HG03439 (cell line): ENCODE measurements around the gene TLR6.
"Not testable (repeated sequence)": the region's sequence is repeated elsewhere in the genome, so short reads cannot be mapped to it uniquely, and the experiment has no call there.

Source experiments
- ATAC-seq: cut with Tn5 transposase; IDR thresholded peaks from one replicate; pipeline ENCODE4 v1.9.1; 2021; ENCODE audit warnings: mild to moderate bottlenecking, moderate library complexity; ENCODE audit not compliant: unreplicated experiment

TLR6 gene

DNA sequence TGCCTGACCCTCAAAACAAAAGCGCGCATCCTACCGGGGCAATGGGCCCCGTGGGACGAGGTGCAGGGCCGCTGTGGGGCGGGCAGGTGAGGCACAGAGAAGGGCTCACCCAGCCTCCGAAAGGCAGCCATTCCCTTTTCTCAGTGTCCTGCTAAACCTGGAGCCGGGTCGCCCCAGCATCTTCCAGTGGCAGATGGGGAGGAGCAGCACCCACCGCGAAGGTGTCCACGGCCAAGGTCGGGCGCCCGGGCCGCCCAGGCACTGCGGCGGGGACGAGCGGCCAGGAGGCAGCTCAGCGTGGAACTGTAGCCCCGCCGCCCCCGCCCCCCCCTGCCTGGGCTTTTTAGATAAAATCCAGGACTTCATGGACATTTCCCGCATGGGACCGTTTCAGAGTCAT is 32.9 kb downstream of the TLR6 start:
- ATAC-seq: no peak

DNA sequence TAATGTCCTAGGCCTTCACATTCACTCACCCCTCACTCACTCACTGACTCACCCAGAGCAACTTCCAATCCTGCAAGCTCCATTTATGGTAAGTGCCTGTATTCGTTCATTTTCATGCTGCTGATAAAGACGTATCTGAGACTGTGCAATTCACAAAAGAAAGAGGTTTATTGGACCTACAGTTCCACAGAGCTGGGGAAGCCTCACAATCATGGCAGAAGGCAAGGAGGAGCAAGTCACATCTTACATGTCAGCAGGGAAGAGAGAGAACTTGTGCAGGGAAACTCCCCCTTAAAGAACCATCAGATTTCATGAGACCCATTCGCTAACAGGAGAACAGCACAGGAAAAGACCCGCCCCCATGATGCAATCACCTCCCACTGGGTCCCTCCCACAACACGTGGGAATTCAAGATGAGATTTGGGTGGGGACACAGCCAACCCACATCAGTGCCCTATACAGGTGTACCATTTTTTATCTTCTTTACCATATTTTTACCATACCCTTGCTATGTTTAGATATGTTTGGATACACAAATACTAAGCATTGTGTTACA is 33.8 kb downstream of the TLR6 start:
- ATAC-seq: no peak

GRCh38 chr4:38821739-38822138 is 34.9 kb downstream of the TLR6 start:
- ATAC-seq: no peak

DNA sequence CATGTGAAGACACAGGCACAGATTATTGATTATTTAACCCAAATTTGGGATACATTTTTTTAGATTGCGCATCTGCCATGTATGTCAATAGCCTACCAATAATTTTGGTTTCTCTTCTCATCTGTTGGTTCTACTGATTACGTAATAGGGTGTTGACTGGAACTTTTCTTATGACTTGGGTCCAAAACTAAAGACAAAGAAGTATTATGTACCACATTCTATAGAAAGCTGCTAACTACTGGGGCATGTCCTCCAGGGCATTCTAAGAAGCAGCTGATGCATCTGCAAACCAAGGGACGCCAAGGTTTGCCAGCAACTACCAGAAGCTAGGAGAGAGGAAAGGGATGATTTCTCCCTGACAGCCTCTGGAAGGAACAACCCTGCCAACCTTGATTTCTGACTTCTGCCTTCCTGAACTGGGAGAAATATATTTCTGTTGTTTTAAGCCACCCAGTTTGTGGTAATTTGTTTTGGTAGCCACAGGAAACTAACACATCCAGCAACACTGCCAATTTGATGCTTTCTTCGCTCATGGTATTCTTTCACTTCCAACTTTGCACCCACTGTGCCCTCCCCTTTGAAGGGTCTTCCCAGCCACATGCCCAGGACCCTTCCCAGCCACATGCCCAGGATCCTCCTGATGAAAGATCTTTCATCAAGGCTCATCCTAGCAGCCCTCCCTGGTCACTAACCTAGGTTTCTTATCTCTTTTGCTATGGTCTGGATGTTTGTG is 36.1 kb downstream of the TLR6 start:
- peak; percentile 47 for ATAC-seq

- no peak for ATAC-seq
Measured at GRCh38 chr4:38819569-38819968, 37.0 kb downstream of the TLR6 start.

GRCh38 chr4:38818441-38818976 is 38.1 kb downstream of the TLR6 start:
- ATAC-seq: no peak

DNA sequence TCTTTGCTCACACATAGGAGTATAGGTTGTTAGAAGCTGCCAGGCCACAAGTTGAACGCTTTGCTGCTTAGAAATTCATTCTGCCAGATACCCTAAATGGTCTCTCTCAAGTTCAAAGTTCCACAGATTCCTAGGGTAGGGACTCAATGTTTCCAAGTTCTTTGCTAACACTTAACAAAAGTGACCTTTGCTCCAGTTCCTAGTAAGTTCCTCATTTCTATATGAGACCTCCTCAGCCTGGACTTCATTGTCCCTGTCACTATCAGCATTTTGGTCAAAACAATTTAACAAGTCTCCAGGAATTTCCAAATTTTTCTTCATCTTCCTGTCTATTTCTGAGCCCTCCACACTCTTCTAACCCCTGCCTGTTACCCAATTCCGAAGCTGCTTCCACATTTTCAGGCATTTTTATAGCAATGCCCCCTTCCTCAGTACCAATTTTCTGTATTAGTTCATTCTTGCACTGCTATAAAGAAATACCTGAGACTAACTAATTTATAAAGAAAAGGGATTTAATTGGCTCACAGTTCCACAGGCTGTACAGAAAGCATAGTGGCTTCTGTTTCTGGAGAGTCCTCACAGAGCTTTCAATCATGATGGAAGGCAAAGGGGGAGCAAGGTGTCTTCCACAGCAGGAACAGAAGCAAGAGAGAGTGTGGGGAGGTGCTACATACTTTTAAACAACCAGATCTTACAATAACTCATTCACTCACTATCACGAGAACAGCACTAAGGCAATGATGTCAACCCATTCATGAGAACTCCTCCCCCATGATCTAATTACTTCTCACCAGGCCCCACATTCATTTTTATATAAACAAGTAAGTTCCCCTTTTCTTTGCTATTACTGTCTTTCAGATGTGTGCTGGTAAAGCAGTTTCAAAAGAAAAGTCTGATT is 40.5 kb downstream of the TLR6 start:
- no peak for ATAC-seq

- no peak for ATAC-seq
Measured at GRCh38 chr4:38814386-38814785, 42.2 kb downstream of the TLR6 start.

GRCh38 chr4:38811297-38811696 is 45.3 kb downstream of the TLR6 start:
- no peak for ATAC-seq

DNA sequence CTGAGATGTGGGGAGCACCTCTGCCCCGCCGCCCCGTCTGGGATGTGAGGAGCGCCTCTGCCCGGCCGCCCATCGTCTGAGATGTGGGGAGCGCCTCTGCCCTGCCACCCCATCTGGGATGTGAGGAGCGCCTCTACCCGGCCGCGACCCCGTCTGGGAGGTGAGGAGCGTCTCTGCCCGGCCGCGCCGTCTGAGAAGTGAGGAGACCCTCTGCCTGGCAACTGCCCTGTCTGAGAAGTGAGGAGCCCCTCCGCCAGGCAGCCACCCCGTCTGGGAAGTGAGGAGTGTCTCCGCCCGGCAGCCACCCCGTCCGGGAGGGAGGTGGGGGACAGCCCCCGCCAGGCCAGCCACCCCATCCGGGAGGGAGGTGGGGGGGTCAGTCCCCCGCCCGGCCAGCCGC is 49.2 kb downstream of the TLR6 start:
- ATAC-seq: not testable (repeated sequence)

- not testable (repeated sequence) for ATAC-seq
Measured at GRCh38 chr4:38806251-38806650, 50.4 kb downstream of the TLR6 start.

DNA sequence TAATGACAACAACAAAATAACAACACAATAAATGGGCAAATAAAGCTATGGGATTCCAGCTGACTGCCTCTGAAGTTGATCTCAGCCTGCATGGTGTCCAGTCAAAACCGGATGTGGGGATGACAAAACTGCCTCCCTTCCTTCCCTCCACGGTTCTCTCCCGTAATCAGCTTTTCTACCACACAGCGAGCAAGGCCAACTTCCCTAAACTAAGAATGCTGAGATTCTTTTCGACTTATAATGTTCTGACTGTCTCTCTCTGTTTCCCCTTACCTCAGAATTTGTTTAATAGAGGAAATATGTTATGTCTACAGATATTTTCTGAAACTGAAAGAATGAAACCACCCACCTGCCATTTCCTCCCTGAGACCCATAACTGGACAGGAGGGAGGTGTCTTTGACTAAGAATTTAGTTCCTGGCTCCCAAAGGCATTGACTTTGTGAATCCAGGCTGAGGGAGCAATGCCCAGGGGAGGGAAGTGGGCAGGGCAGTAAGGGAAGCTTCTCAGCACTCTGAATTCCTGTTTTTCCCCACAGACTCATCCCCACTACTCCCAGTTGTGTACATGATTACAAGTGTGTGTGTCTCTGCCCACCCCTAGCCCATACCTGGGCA is 51.0 kb downstream of the TLR6 start:
- ATAC-seq: peak; percentile 71

- ATAC-seq: peak; percentile 39
Measured at GRCh38 chr4:38804654-38805295, 51.8 kb downstream of the TLR6 start, which contains the start of gene TLR1. Gene TLR1 (minus strand): TSS chr4:38804791. CDS start chr4:38798831, 5,960 bp downstream.

GRCh38 chr4:38803833-38804653 is 52.6 kb downstream of the TLR6 start:
- ATAC-seq: peak; percentile 51

DNA sequence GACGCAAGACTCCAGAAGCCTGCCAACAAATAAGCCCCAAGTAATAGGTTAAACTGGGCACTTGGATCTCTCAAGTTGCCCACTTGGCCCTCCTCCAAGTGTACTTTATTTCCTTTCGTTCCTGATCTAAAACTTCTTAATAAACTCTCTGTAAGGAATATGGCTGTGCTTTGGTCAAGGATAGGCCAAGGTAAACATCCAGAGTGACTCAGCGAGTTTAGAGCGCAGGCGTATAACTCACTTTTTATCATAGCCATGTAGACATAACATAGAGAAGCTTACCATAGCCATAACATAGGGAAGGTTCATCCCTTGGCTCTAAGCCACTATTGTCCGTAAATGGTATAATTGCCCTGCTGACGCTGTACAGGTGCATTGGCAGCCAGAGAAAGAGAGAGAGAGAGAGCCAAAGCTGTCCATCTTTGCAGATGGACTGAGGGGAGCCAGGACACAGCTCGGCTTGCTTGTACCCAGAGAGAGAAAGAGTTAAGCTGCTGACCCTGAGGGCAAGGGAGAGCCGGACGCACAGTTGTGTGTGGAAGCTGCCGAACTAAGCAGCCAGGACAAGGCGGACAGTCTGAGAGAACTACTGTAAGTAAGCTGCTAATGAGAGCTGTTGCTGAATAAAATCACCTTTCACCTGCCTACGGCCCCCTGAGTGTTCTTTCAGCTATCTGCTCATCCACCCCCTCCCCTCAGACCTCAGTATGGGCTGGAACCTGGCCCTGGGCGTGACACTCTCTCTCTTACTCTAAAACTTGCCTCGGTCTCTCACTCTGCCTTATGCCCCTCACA is 53.9 kb downstream of the TLR6 start:
- ATAC-seq: no peak

GRCh38 chr4:38800961-38801450 is 55.6 kb downstream of the TLR6 start:
- ATAC-seq: no peak

DNA sequence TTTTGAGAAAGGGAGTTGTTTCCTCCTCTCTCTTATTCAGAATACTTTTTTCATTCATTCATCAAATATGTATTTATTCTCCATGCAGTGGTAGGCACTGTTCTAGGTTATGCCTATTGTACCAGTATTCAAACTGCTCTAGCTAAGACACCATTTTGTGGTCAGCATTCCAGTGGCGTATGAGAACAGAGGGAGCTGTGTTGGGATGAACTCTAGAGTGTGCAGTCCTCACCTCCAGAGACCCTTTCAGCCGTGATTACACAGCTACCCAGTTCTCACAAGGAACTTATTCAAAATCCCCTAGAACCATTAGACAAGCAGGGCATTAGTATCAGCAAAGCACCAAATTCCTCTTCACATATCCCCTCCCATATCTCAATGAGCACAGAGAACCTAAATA is 56.3 kb downstream of the TLR6 start:
- ATAC-seq: no peak

DNA sequence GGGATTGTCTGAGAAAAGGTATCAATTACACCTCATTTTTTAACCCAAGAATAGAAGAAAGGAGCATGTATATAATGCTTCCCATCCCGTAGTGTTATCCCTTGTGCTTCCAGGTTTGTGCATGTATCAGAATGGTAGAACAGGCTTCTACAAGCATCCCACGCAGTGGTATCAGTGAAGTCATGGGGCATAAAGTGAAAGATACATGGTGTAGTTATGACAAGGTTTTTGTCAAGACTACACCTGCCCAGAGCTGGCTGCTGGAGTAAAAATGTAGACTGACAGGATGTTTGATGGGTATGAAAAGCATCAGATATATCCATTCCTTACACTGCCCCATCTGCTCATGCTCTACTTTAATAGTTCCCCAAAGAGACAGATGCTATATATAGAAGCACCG is 61.5 kb downstream of the TLR6 start:
- no peak for ATAC-seq

DNA sequence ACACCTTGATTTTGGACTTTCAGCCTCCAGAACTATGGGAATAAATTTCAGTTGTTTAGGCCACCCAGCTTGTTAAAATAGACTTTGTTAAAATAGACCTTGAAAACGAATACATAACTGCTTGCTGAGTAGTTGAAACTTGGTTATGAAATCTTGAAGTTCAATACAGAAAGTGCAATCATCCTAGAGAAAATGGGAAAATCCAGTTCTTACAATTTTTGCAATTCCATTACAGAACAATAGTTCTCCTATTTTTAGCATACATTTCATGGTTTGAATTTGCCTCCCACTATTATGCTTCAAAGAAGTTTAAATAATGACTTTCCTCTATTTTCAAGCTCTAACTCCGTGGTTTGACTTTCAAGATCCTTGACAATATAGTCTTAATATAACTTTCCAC is 62.6 kb downstream of the TLR6 start:
- ATAC-seq: no peak
